Endothelial cell of umbilical vein (primary cell): Measurements from ENCODE around the gene RNFT2. TPM values are rescaled to one million over a fixed set of nuclear protein-coding genes. Genes with fewer than 3 reads are reported as not detected.
A peak's percentile ranks its signal among the peaks of the same experiment; 100 is the strongest.

Experiments used
- BruUV-seq: library from RNA; stranded (reverse); fragments of 400-500 nt; replicated peaks from 2 replicates; lab custom pipeline; 2021; lab: Mats Ljungman, UMichigan
- CTCF ChIA-PET: fragments of 300-600, 350-600 bp; sonication (Branson Sonifier 250); formaldehyde crosslinking; loops from one replicate; lab custom pipeline; 2021; ENCODE audit warnings: antibody characterized with exemption, inconsistent platforms; lab: Charles Lee
- POLR2A ChIA-PET: fragments of 300-600, 350-600 bp; sonication (Branson Sonifier 250); formaldehyde crosslinking; loops from one replicate; lab custom pipeline; 2021; ENCODE audit warnings: antibody characterized with exemption, inconsistent platforms; lab: Charles Lee
- DNase-seq: peaks from one replicate; pipeline ENCODE4 v3.0.0-alpha.2; 2011; ENCODE audit warnings: low read depth, low spot score
- FAIRE-seq: peaks from 2 replicates; lab custom pipeline; 2011; peaks lifted over from hg19 to GRCh38; lab: Jason Lieb, UNC
- H2AFZ ChIP-seq: 2 replicates; pipeline ENCODE4 v1.6.0; 2012; ENCODE audit warnings: low read depth, low read length, control low read depth, inconsistent platforms
- H3K27ac ChIP-seq: 2 replicates; pipeline ENCODE4 v1.5.1; 2011; ENCODE audit warnings: low read depth, mild to moderate bottlenecking, control low read depth, low read length, moderate library complexity; ENCODE audit not compliant: insufficient read depth
- H3K27me3 ChIP-seq, 2 experiments: 2 replicates each; pipeline versions ENCODE4 v1.6.0 to v1.6.1; 2011; ENCODE audit warnings: low read length in 2 of 2, mixed read lengths in 1 of 2; ENCODE audit not compliant: control insufficient read depth in 2 of 2, insufficient read depth in 2 of 2
- H3K36me3 ChIP-seq, 2 experiments: 2 replicates in 1 of 2; 3 replicates in 1 of 2; pipeline ENCODE4 v1.5.1; 2011; ENCODE audit warnings: low read length in 2 of 2, mild to moderate bottlenecking in 1 of 2, moderate library complexity in 1 of 2; ENCODE audit not compliant: control insufficient read depth in 2 of 2, insufficient read depth in 2 of 2; ENCODE audit errors: extremely low read depth in 1 of 2
- H3K4me1 ChIP-seq: 3 replicates; pipeline ENCODE4 v1.5.1; 2011; ENCODE audit warnings: mild to moderate bottlenecking, low read length; ENCODE audit not compliant: control insufficient read depth, insufficient read depth; ENCODE audit errors: extremely low read depth
- H3K4me2 ChIP-seq: 2 replicates; pipeline ENCODE4 v1.6.1; 2011; ENCODE audit warnings: low read length, control low read depth, mixed read lengths; ENCODE audit not compliant: insufficient read depth
- H3K4me3 ChIP-seq, 3 experiments: fragments of 200-600 bp in 1 of 3; sonication (generic), shearing (Covaris generic) in 1 of 3; replicated peaks in 1 of 3; 2 replicates each; pipeline ENCODE4 v1.5.1; 2011 to 2016; ENCODE audit warnings: control low read depth in 3 of 3, low read length in 3 of 3, mild to moderate bottlenecking in 2 of 3, inconsistent platforms in 1 of 3, low read depth in 1 of 3, moderate library complexity in 1 of 3; ENCODE audit not compliant: insufficient read depth in 1 of 3
- H3K79me2 ChIP-seq: 2 replicates; pipeline ENCODE4 v1.6.0; 2012; ENCODE audit warnings: low read length, inconsistent platforms; ENCODE audit not compliant: control insufficient read depth, insufficient read depth
- H3K9ac ChIP-seq: replicated peaks from 2 replicates; pipeline ENCODE3; 2011; ENCODE audit warnings: low read length, control low read depth; ENCODE audit not compliant: insufficient read depth; ENCODE audit errors: extremely low read depth
- H3K9me1 ChIP-seq: replicated peaks from 3 replicates; pipeline ENCODE4 v1.6.0; 2011; ENCODE audit warnings: mild to moderate bottlenecking, low read length; ENCODE audit not compliant: control insufficient read depth, insufficient read depth; ENCODE audit errors: extremely low read depth
- H3K9me3 ChIP-seq: replicated peaks from 2 replicates; pipeline ENCODE4 v1.5.1; 2012; ENCODE audit warnings: low read length, inconsistent platforms; ENCODE audit not compliant: control insufficient read depth, insufficient read depth
- H4K20me1 ChIP-seq: replicated peaks from 2 replicates; pipeline ENCODE3; 2011; ENCODE audit warnings: mild to moderate bottlenecking, low read length; ENCODE audit not compliant: control insufficient read depth, insufficient read depth; ENCODE audit errors: extremely low read depth
- EZH2 ChIP-seq: IDR thresholded peaks from 2 replicates; pipeline ENCODE4 v1.6.1; 2012; ENCODE audit warnings: borderline replicate concordance, low read depth, mild to moderate bottlenecking, moderate library complexity, low read length, inconsistent platforms; ENCODE audit not compliant: severe bottlenecking
- FOS ChIP-seq: IDR thresholded peaks from 2 replicates; pipeline ENCODE4 v1.6.1; 2011; ENCODE audit warnings: mild to moderate bottlenecking, low read length, moderate library complexity, borderline replicate concordance; ENCODE audit not compliant: insufficient read depth
- GATA2 ChIP-seq: IDR thresholded peaks from 2 replicates; pipeline ENCODE4 v1.7.0; 2011; ENCODE audit warnings: low read depth, mild to moderate bottlenecking, moderate library complexity, mixed read lengths, low read length; ENCODE audit not compliant: insufficient read length, insufficient read depth
- POLR2A ChIP-seq: IDR thresholded peaks from 2 replicates; pipeline ENCODE4 v1.6.1; 2012; ENCODE audit warnings: low read depth, mild to moderate bottlenecking, control low read depth, low read length
- dilution Hi-C: fragments of 300-500 bp; cut with MboI; formaldehyde crosslinking; loops from one replicate; pipeline ENCODE4 v1.15.0; 2019; ENCODE audit warnings: low sequenced_read_pairs; ENCODE audit not compliant: extremely low pct_ligation_motif_present
- intact Hi-C: fragments of 100-400 bp; cut with micrococcal nuclease; formaldehyde crosslinking; loops from one replicate; pipeline ENCODE4 v1.10.0; 2022
- polyA plus RNA-seq, 4 experiments: library from polyadenylated mRNA; depleted of rRNA in 3 of 4; stranded (reverse) in 3 of 4; unstranded in 1 of 4; fragments of >200 nt; gene quantifications; 2 replicates each; pipeline versions ENCODE4 v1.2.1 to v1.2.3, GENCODE V29; 2011 to 2012; ENCODE audit warnings: missing spikeins in 1 of 4
- total RNA-seq: library from RNA; stranded (reverse); gene quantifications from 2 replicates; pipeline ENCODE4 v1.2.3, GENCODE V29; 2021
- TF ChIP-seq, protein P1 (sequence below): IDR thresholded peaks from 2 replicates; pipeline ENCODE4 v1.6.1; 2011; ENCODE audit not compliant: insufficient read depth, insufficient read length
- TF ChIP-seq, protein P2 (sequence below), 2 donors: IDR thresholded peaks; 1 replicate in 1 of 2; 2 replicates in 1 of 2; pipeline ENCODE4 v1.5.1; 2011; ENCODE audit warnings: low read length in 2 of 2, mild to moderate bottlenecking in 2 of 2, moderate library complexity in 2 of 2, control low read depth in 1 of 2, inconsistent platforms in 1 of 2, low read depth in 1 of 2; ENCODE audit not compliant: insufficient read depth in 1 of 2; ENCODE audit errors: extremely low read depth in 1 of 2

Gene RNFT2
- total and polyA plus RNA-seq, 2 donors (not counting 3 experiments of a cell fraction or from before 2014, with no cell fraction given): 1.4 to 6.6 TPM

DNA sequence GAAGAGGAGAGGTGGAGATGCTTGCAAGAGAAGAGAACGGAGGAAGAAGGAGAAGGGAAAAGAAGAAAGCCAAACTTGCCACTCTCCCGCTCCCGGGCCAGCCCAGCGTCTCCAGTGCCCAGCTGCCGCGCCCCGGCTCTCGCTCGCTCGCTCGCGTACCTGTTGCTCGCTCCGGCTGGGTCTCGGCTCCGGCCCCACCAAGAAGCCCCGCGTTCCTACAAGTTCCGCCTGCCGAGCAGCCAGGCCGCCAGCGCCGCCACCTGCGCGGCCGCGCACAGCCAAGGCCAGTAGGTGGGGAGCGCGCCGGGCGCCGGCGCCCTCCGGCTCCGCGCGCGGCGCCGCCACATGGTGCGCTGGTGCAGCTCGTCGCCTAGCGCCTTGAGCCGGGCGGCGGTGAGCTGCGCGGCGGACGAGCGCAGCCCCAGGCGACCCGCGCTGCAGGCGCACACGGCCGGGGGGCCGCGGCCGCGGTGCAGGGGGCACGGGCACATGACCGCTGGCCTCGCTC is 142.8 kb downstream of the RNFT2 start:
- Histone ChIP-seq H2AFZ (no peak overlapping the region), H3K4me1 (no peaks in the 10 kb centered on the region), H3K9ac (no peak overlapping the region), H3K27ac (no peak overlapping the region), H3K9me3 (no peaks in the 10 kb centered on the region), H4K20me1 (no peaks in the 10 kb centered on the region), H3K9me1 (no peaks in the 10 kb centered on the region), H3K27me3 (peaks cover 57 to 72% of the 10 kb centered on the region in 2 experiments), H3K4me3 (no peak overlapping the region), H3K4me2 (peak overlapping the region; percentile 30), H3K79me2 (no peaks in the 10 kb centered on the region), H3K36me3 (no peaks in the 10 kb centered on the region)
- TF ChIP-seq EZH2: peak; percentile 21
- no peak for TF ChIP-seq FOS
- FAIRE-seq (no peak), DNase-seq (peak; percentile 13)
- ChIA-PET CTCF (interaction anchor here (0.8 to 3.9 kb wide), 4 partner anchors 9 to 177 kb away, joined by 3 to 61 read pairs (median 6); no protein-coding TSS in a partner anchor), POLR2A (no interaction called here)
- no TSS peak for BruUV-seq
- intact Hi-C loops (loop anchor here (5.0 kb wide), 1 partner anchor 109 kb away; no protein-coding TSS in a partner anchor), dilution Hi-C loops (no loop called here)

DNA sequence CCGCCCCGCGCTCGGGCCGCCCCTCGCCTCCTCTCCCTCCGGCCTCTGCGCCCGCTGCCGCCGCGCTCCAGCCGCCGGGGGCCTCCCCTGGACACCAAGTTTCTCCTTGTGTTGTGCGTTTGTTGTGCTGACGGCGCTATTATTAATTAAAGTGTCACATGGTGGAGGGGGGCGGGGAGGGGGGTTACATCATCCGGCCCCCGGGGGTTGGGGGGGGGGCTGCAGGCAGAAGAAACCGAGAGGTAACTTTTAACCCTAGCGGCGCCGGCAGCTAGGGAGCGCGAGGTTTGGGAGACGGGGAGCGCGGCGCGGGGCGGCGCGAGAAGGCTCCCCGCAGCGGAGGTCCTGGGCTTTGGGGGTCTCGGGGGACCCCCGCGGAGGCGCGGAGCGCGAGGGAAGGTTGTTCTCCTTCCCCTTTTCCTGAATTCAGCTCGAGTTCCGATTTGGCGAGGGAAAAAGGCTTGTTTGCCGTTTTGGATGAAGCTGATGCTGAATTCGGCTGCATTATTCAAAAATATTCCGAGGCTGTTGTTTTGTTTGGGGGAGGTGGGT is 143.3 kb downstream of the RNFT2 start, which contains the start of gene HRK:
HRK (minus strand) TSS at position 117 of the 552 bp plus-strand sequence. CDS start 134 bp downstream, outside the sequence.
- no peak within 1 kb of the TSS for H3K4me3 ChIP-seq

More for the DNA sequence above, 143.3 kb downstream of the RNFT2 start, which contains the start of gene HRK:
- no peak within 1 kb of the TSS for H3K9ac ChIP-seq
- no peak for FAIRE-seq
- H4K20me1 ChIP-seq: no peaks in the 10 kb centered on the region
- DNase-seq: no peak
- no peaks in the 10 kb centered on the region for H3K79me2 ChIP-seq
- H3K4me2 ChIP-seq: peak within 1 kb of the TSS; percentile 30
- no peak within 1 kb of the TSS for H2AFZ ChIP-seq
- H3K27me3 ChIP-seq: peaks cover 53 to 67% of the 10 kb centered on the region in 2 experiments
- no peaks in the 10 kb centered on the region for H3K4me1 ChIP-seq
- no peaks in the 10 kb centered on the region for H3K36me3 ChIP-seq
- TF ChIP-seq POLR2A (no peak), EZH2 (peak; percentile 64), GATA2 (no peak), FOS (no peak)
- TF ChIP-seq, protein P1, sequence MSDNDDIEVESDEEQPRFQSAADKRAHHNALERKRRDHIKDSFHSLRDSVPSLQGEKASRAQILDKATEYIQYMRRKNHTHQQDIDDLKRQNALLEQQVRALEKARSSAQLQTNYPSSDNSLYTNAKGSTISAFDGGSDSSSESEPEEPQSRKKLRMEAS: no peak
- TF ChIP-seq, protein P2, sequence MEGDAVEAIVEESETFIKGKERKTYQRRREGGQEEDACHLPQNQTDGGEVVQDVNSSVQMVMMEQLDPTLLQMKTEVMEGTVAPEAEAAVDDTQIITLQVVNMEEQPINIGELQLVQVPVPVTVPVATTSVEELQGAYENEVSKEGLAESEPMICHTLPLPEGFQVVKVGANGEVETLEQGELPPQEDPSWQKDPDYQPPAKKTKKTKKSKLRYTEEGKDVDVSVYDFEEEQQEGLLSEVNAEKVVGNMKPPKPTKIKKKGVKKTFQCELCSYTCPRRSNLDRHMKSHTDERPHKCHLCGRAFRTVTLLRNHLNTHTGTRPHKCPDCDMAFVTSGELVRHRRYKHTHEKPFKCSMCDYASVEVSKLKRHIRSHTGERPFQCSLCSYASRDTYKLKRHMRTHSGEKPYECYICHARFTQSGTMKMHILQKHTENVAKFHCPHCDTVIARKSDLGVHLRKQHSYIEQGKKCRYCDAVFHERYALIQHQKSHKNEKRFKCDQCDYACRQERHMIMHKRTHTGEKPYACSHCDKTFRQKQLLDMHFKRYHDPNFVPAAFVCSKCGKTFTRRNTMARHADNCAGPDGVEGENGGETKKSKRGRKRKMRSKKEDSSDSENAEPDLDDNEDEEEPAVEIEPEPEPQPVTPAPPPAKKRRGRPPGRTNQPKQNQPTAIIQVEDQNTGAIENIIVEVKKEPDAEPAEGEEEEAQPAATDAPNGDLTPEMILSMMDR (IDR thresholded peaks at IDR 0.05; ENCODE audit: extremely low read depth in 1 of 2, insufficient read depth in 1 of 2, low read depth in 1 of 2, low read length in 2 of 2): no peak
- dilution Hi-C loops (no loop called here), intact Hi-C loops (loop anchor here (5.0 kb wide), 1 partner anchor 109 kb away; no protein-coding TSS in a partner anchor)
- no peak within 1 kb of the TSS for H3K27ac ChIP-seq
- POLR2A ChIA-PET: no interaction called here
- no peaks in the 10 kb centered on the region for H3K9me3 ChIP-seq
- CTCF ChIA-PET: interaction anchor here (1.2 to 3.9 kb wide), 5 partner anchors 116 to 934 kb away, joined by 3 to 61 read pairs (median 9); no protein-coding TSS in a partner anchor
- BruUV-seq: no TSS peak
- H3K9me1 ChIP-seq: no peaks in the 10 kb centered on the region
